HG03460 (cell line): ENCODE data around the gene CARM1.
A peak's percentile ranks its signal among the peaks of the same experiment; 100 is the strongest.
"Not testable (repeated sequence)": the region's sequence is repeated elsewhere in the genome, so short reads cannot be mapped to it uniquely, and the experiment has no call there.

Experiments used
- ATAC-seq: cut with Tn5 transposase; IDR thresholded peaks from one replicate; pipeline ENCODE4 v1.9.1; 2021; ENCODE audit not compliant: unreplicated experiment

Gene CARM1

DNA sequence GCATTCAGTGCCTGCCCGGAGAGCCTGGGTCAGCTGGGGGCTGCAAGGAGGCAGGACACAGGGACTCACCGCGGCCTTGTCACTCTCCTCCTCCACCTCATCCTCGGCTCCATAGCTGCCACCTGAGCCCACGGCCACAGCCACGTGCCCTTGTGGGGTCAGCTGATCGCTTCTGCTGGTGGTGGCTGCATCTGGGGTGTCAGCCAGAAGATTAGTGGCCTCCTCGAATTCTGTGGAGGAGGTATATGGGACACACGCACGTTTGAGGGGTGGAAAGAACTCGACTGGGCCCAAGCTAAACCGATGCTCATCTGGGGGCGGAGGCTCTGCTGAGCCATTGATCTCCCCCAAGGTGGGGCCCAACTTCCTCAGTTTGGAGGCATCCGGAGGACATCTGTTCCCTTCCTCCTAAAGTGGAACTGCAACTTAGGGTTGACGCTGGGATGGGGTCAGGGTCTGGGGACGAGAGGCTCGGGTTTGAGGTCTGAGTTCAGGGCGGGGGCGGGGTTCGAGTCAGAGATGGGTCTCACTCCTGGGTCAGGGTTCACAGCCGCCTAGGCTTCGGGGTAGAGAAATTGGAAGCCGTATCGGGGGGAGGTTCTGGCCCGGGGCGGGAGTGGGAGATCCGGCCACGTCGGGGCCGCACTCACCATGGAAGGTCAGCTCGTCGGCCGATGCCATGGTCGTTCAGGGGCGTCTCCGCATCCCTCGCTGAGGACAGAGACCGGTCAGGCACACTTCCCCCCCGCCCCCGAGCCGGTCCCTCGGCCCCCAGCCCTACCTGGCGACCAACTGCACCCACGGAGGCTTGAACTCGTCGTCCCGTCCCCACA, 56.6 kb downstream of the CARM1 start:
- ATAC-seq = no peak

DNA sequence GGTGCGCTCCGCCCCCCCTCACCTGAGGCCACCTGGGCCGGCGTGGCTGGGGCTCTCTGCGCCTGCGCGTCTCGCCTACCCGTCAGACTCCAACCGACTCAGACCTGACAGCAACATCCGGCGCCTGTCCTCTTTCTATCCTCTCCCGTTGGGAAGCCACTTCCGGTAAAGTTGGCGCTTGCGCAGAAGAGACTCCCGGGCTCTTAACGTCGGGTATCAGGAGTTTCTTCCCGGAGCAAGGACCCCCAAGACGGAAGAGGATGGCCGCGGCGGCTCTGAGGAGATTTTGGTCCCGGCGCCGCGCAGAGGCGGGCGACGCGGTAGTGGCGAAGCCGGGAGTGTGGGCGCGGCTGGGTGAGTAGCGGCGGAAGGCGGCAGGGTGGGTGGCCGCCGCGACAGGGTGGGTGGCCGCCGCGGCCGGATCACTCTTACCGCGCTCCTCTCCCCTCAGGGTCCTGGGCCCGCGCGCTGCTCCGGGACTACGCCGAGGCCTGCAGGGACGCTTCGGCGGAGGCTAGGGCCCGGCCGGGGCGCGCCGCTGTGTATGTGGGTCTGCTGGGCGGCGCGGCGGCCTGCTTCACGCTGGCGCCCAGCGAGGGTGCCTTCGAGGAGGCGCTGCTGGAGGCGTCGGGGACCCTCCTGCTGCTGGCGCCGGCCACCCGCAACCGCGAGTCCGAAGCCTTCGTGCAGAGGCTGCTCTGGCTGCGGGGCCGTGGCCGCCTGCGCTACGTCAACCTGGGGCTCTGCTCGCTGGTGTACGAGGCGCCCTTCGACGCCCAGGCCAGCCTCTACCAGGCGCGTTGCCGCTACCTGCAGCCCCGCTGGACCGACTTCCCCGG, 57.4 kb downstream of the CARM1 start, which contains the start of the genes TIMM29 and YIPF2:
TSS of gene TIMM29 (plus strand) at position 249 of the 839 bp plus-strand sequence. CDS start at position 261, 12 bp downstream.
TSS of gene YIPF2 (minus strand) at position 77 of the 839 bp plus-strand sequence. CDS start 229 bp downstream, outside the sequence.
- ATAC-seq = peak; percentile 71

DNA sequence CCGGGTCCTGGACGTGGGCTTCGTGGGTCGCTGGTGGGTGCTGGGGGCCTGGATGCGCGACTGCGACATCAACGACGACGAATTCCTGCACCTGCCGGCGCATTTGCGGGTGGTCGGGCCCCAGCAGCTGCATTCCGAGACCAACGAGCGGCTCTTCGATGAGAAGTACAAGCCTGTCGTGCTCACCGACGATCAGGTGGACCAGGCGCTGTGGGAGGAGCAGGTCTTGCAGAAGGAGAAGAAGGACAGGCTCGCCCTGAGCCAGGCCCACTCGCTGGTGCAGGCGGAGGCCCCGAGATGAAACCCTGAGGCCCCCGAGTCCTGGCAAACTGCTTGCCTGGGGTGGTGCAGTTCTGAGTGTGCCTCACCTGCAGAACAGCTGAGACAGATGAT, 58.0 kb downstream of the CARM1 start:
- ATAC-seq = no peak

DNA sequence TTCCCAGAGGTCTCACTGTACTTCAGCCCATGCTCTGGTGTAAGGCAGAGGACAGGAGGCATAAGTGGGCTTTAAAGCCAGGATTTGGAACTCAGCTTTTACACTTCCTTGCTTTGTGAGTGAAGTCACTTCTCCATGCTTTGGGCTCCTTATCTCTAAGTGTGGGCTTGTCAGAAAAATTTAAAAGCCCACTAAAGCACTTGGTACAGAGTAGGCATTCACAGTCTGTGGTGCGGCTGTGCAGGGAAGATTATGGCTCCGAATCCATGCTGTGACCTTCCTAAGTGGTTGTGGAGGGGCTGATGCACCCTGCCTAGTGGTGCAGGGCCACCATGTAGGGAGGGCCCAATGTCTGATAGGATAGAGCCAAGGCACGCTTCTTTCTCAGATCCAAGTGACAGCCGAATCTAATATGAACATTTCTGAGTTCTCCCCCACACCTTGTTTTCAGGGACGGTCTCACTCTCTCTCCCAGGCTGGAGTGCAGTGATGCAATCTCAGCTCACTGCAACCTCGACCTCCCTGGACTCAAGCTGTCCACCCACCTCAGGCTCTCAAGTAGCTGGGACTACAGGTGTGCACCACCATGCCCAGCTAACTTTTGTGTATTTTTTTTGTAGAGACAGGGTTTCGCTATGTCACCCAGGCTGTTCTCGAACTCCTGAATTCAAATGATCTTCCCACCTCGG, 64.2 kb downstream of the CARM1 start:
- ATAC-seq = no peak

DNA sequence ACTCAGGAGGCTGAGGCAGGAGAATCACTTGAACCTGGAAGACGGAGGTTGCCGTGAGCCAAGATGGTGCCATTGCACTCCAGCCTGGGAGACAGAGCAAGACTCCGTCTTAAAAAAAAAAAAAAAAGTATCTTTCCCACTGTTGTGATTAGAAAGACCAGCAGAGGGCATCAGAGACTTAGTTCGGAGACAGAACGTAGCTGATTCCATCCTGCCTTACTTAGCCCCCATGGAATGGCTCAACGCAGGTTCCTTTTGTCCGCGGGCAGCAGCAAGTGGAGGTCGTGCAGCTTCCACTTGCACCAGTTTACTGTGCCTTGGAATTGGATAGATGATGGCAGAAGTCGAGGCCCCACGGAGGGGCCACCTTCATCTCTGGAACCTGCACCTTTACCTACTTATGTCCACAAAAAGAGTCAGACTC, 65.3 kb downstream of the CARM1 start:
- ATAC-seq = no peak

DNA sequence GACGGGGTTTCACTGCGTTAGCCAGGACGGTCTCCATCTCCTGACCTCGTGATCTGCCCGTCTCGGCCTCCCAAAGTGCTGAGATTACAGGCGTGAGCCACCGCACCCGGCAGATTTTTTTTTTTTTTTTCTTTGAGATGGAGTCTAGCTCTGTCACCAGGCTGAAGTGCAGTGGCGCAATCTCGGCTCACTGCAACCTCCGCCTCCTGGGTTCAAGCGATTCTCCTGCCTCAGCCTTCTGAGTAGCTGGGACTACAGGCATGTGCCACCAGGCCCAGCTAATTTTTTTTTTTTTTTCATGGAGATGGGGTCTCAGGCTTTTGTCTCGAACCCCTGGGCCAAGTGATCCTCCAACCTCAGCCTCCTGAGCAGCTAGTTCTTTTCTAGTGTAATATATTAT, 70.3 kb downstream of the CARM1 start:
- ATAC-seq = not testable (repeated sequence)

DNA sequence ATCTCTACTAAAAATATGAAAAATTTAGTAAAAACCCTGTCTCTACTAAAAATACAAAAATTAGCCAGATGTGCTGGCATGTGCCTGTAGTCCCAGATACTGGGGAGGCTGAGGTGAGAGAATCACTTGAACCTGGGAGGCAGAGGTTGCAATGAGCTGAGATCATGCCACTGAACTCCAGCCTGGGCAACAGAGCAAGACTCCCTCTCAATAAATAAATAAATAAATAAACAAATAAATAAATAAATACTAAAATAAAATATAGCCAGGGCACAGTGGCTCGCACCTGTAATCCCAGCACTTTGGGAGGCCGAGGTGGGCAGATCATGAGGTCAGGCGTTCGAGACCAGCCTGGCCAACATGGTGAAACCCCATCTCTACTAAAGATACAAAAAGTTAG, 72.1 kb downstream of the CARM1 start:
- ATAC-seq = not testable (repeated sequence)

DNA sequence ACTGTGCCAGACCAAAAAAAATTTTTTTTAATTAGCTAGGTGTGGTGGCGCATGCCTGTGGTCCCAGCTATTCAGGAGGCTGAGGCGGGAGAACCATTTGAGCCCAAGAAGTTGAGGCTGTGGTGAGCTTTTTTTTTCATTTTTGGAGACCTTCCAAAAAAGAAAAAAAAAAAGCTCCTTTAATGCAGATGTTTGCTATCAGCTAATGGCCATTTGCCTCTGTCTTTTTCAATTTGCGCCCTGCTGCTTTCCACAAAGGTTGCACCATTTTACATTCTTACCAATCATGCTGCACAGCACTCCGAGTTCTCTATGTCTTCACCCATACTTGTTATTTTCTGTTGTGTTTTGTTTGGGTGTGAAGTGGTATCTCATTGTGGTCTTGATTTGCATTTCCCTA, 73.9 kb downstream of the CARM1 start:
- no peak for ATAC-seq

DNA sequence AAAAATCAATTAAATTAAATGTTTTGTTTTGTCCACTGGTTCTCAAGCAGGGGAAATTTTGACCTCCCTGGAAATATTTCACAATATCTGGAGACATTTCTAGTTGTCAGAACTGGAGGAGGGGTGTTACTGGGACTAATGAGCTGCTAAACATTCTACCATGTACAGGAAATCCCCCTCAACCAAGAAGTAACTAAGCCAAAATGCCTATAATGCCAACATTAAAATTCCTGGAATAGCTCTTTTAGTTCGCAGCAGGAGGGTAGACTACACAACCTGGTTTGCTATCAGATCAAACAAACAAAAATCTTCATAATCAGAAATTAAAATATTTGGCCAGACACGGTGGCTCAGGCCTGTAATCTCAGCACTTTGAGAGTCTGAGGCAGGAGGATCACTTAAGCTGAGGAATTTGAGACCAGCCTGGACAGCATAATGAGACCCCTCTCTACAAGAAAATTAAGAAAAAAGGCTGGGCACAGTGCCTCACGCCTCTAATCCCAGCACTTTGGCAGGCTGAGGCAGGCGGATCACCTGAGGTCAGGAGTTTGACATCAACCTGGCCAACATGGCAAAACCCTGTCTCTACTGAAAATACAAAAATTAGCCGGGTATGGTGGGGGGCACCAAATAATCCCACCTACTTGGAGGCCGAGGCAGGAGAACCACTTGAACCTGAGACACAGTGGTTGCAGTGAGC, 75.8 kb downstream of the CARM1 start:
- no peak for ATAC-seq

DNA sequence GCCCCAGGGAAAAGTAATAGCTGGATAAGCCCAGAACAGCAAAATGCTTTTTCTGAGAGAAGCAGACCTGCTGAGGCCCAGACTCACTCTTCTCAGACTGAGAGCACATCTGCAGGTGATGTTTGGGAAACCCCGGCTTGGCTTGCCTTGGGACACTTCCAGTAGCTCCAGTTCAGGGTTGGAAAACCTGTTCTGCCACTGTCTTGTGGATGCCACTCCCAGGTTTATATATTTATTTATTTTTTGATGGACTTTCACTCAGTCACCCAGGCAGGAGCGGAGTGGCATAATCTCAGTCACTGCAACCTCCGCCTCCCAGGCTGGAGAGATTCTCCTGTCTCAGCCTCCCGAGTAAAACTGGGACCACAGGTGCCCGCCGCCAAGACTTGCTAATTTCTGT, 81.5 kb downstream of the CARM1 start:
- ATAC-seq = no peak

DNA sequence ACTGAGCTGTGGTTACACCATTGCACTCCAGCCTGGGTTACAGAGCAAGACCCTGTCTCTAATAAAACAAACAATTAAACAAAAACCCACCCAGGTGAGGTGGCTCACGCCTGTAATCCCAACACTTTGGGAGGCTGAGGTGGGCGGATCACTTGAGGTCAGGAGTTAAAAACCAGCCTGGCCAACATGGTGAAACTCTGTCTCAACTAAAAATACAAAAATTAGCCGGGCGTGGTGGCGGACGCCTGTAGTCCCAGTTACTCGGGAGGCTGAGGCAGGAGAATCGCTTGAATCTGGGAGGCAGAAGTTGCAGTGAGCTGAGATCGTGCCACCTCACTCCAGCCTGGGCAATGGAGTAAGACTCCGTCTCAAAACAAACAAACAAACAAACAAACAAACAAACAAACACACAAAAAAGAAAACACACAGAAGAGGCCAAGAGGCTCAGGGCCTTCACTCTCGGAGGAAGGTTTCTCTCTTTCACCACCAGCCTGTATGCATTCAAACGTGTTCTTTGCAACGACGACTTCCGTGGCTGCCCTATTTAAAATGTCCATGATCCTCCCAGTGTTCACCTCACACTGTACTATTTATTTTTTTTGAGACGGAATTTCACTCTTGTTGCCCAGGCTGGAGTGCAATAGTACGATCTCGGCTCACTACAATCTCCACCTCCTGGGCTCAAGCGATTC, 88.1 kb downstream of the CARM1 start:
- ATAC-seq = not testable (repeated sequence)

DNA sequence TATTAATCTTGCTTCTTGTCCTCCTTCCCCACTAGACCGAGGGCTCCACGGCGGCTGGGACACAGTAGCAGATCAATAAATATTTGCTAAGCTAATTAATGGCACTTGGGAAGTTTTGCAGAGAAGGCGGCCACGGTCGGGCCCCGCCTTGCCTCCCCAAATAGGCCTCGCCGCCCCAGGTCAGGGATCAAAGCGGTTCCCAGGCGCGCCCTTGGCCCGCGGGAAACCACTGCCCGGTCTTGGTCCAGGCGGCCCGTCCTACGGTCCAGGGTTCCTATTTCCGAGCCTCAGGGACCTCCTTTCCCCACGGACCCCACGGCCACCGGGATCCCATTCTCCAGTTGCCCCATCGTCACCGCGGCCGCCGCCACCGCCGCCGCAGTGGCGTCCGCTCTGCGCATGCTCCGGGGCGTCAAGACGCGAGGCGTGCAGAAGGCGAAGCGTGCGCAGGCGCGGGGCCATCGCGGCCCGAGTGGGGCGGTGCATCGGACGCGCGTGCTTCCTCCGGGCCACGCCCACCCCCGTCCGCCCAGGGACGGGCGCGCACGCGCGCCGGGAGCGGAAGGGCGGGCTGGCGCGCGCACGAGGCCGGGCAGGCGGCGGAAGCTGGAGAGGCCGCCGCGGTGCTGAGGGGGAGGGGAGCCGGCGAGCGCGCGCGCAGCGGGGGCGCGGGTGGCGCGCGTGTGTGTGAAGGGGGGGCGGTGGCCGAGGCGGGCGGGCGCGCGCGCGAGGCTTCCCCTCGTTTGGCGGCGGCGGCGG, 89.1 kb downstream of the CARM1 start, which contains the start of gene SMARCA4:
TSS of gene SMARCA4 (plus strand) at position 717 of the 759 bp plus-strand sequence. CDS start 23,122 bp downstream, outside the sequence.
- ATAC-seq = peak; percentile 71

DNA sequence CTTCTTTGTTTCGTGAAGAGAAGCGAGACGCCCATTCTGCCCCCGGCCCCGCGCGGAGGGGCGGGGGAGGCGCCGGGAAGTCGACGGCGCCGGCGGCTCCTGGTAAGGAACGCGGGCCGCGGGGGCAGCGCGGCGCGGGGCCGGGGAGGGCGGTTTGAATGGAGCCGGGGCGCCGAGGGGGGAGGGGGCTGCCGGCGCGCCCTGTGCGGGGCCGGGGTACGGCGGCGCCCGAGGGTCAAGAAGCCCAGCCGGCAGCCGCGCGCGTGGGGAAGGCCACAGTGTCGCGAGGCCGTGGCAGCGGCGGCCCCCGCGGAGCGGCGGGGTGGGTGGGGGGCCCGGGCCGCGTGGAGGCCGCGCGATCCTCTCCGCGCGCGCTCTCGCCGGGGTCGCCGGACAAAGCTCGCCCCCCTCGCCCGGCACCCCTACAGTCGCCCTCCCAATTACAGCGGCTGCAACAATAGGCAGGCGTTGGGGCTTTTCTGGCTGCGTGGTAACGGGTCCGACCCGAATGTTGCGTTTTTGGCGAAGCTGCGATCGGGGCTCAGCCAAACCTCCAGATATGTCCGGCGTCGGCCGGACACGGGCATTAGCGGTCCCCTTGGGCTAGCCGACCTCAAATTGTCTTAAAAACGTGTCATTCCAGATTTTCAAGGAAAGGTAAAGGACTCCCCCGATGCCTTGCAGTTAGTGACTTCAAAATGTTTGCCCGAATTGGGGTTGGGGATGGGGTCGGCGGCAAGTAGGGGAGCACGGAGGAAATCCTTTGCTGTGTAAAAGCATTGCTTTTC, 89.9 kb downstream of the CARM1 start:
- peak; percentile 30 for ATAC-seq

DNA sequence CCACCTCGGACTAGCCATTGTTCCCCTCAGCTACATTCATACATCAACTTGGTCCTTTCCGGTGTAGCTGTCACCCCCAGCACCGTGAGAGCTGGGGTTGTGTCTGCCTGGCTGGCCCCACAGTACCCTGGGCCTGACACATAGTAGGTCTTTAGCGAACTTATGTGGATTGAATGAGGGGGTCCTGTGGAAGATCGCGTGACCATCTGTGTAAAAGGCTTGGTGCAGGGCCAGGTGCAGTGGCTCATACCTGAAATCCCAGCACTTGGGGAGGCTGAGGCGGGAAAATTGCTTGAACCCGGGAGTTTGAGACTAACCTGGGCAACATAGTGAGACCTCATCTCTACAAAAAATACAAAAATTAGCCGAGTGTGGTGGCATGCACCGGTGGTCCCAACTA, 91.5 kb downstream of the CARM1 start:
- ATAC-seq = no peak

DNA sequence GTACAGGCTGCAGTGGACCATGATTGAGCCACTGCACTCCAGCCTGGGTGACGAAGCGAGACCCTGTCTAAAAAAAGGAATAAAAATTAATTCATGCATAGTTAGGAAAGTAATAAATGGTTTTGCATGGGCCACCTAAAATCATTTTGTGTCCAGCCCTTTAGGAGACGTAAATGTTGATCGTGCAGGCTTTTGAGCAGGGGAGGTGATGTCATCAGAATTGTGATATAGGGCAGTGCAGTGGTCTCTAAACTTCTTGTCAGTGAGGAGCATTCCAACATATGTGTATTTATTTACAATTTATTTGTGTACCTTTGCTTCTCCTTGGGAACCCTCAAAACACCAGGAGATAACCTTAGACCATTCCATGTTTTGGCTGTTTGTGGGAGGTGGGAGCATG, 92.5 kb downstream of the CARM1 start:
- ATAC-seq = no peak

DNA sequence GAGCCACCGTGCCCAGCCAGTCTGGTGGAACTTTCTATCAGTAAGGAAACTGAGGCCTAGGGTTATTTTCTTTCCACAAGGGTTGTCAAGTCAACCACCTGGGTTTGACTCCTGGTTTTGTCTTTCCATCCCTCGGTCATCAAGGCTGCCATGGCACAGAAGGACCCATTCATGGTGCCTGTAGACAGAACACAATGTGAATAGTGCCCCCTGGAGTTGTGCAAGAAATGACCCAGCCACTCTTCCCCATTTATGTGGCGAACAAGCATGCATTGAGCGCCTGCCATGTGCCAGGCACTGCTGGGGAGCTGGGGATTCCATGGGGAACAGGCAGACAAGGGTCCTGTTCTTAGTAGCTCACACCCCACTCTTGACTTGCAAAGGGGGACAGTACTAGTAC, 93.5 kb downstream of the CARM1 start:
- no peak for ATAC-seq

DNA sequence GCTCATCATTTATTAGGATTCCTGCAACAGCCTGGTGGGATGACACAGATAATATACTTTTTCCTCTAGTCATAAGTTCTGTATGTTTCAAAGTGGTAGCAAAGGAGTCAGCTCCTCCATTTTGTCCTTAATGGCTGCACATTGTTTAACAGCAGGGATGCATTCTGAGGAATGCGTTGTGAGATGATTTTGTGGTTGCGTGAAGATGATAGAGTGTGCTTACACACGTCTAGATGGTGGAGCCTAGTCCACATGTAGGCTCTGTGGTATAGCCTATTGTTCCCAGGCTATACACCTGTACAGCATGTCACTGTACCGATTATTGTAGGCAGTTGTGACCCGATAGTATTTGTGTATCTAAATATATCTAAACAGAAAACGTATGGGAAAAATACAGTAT, 94.0 kb downstream of the CARM1 start:
- ATAC-seq = no peak

DNA sequence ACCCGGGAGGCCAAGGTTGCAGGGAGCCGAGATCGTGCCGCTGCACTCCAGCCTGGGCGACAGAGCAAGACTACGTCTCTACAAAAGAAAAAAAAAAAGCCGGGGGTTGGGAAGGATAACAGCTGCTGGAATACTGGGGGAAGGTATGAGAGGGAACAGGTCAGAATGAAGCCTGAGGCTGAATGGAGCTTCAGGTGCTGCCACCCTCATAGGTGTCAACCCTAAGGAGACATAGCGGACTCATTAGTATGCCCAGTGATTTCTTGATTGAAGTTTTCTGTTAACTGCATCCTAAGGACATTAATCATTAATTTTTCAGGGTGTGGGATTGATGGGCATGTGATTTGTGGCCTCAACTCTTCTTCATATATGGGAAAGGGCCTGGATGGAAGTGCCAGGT, 95.5 kb downstream of the CARM1 start:
- ATAC-seq = no peak
